ENCODE results near the gene SUN1.
"Not testable (repeated sequence)": the region's sequence is repeated elsewhere in the genome, so short reads cannot be mapped to it uniquely, and the experiment has no call there.

SUN1 gene

DNA sequence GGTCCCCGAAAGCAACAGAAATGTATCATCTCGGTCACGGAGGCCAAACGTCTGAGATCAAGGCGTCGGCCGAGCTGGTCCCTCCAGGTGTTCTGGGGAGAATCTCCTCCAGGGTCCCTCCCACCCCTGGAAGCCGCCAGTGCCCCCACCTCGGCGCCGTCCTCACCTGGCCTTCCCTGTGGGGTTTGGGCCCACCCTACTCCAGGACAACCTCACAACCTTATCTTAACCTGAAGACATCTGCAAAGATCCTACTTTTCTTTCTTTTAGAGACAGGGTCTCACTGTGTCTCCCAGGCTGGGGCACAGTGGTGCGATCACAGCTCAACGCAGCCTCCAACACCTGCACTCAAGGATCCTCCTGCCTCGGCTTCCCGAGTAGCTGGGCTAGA, 88.8 kb downstream of the SUN1 start:
- no peak for TF ChIP-seq CTCF (conservative IDR thresholded peaks at IDR 0.05; ENCODE audit: low read depth, low read length)
- H3K4me3 ChIP-seq (ENCODE audit: low read depth, low read length), result no peak overlapping the region
- DNase-seq (ENCODE audit: low read depth), result no peak

- H3K4me3 ChIP-seq (ENCODE audit: low read depth, low read length), result no peak overlapping the region
- DNase-seq (ENCODE audit: low read depth), result no peak
- TF ChIP-seq CTCF (conservative IDR thresholded peaks at IDR 0.05; ENCODE audit: low read depth, low read length), result no peak
Measured at GRCh38 chr7:921581-922333, 89.5 kb downstream of the SUN1 start.

DNA sequence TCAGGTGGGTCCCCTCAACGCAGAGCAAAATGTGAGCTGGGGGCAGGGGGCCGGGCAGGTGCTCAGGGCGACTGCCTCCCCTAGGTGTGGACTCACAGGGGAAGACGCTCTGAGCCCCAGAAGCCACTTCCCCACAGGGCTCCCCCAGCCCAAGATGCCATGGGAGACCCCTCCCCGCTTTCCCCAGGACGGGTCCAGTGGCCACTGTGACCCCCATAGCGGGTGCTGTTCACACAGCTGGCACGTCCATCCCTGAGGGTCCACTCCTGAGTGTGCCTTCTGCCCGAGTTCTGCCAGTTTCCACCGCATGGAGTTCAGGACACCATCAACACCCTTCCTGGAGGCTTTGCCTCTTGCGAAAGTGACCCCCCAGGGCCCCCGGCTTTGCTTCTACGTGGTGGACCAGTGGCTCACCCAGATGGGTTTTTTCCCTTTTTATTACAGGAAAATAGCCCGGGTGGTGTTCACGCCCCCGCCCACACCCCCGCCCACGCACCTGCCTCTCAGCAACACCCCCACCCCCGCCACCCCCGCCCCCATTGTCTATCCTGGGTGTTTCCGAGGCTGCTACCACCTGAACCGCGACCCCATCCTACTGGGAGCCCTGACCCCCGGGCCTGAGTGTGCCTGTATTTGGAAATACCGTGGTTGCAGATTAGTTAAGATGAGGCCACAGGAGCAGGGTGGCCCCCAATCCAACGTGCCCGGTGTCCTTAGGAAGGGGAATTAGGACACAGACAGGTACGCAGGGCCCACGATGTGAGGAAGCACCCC, 90.2 kb downstream of the SUN1 start:
- no peak overlapping the region for H3K4me3 ChIP-seq (ENCODE audit: low read depth, low read length)

DNA sequence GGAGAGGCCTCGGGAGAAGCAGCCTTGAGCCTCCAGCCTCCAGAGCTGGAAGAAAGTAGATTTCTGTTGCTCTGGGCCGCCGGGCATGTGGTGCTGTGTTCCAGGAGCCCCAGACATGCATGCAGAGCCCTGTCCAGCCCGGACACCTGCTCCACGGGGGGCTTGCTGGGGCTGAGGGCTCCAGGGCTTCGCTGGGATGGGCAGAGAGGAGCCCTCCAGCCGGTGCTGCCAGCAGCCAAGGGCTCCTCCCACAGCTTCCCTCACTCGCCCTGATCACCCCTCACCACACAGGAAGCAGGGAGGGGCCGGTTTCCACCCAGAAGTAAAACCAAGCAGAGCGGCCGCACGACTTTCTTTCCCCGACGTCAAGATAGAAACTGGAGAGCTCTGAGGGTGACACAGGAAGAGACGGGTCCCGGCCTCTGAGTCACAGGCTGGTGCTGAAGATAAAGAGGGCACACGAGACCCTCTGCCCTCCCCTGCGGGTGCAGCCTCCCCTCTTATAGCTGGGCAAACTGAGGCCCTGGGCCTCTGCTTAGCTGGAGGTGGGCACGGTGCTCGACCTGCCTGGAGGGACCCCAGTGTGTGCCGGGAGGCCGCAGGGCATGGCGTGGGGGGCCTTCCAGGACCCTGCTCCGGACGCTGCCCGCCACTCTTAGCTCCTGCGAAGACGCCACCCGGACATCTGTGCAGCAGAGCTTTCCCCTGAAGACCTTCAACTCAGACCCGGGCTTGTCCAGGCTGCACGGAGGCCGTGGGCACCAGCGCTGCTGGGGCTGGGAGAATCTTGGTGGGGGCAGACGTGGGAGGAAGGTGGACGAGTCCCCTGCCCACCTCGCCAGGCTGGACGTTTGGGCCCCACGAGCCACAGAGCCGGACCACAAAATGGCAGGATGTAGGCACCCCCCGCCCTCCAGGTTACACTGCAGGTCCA, 91.1 kb downstream of the SUN1 start:
- no peak overlapping the region for H3K4me3 ChIP-seq (ENCODE audit: low read depth, low read length)
- DNase-seq (ENCODE audit: low read depth), result peak; percentile 34
- TF ChIP-seq CTCF (conservative IDR thresholded peaks at IDR 0.05; ENCODE audit: low read depth, low read length), result no peak

More for the DNA sequence above, 90.2 kb downstream of the SUN1 start:
- no peak for TF ChIP-seq CTCF (conservative IDR thresholded peaks at IDR 0.05; ENCODE audit: low read depth, low read length)
- no peak for DNase-seq (ENCODE audit: low read depth)

DNA sequence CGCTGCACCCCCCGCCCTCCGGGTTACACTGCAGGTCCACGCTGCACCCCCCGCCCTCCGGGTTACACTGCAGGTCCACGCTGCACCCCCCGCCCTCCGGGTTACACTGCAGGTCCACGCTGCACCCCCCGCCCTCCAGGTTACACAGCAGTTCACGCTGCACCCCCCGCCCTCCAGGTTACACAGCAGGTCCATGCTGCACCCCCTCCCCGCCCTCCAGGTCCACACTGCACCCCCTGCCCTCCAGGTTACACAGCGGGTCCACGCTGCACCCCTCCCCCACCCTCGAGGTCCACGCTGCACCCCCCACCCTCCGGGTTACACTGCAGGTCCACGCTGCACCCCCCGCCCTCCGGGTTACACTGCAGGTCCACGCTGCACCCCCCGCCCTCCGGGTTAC, 91.8 kb downstream of the SUN1 start:
- not testable (repeated sequence) for DNase-seq (ENCODE audit: low read depth); H3K4me3 ChIP-seq (ENCODE audit: low read depth, low read length)

Measured in choroid plexus epithelial cell (primary cell).